ENCODE results near the gene ZFYVE19.

GRCh38 chr15:40855706-40856234, 48.9 kb downstream of the ZFYVE19 start:
- no peak for TF ChIP-seq CTCF (IDR thresholded peaks at IDR 0.05)
- TF ChIP-seq POLR2A (IDR thresholded peaks at IDR 0.05), result no peak

All from testis (tissue), 2 donors.